ENCODE results near the gene ACSF3.

- TF ChIP-seq TCF4 (CRISPR knock-in tag; IDR thresholded peaks at IDR 0.05; ENCODE audit: borderline replicate concordance) (no peak), ZNF70 (CRISPR knock-in tag; IDR thresholded peaks at IDR 0.05) (no peak), ZNF565 (CRISPR knock-in tag; conservative IDR thresholded peaks at IDR 0.05; ENCODE audit: low read depth) (no peak), TOX (CRISPR knock-in tag; IDR thresholded peaks at IDR 0.05; ENCODE audit: borderline replicate concordance) (no peak), PATZ1 (CRISPR knock-in tag; IDR thresholded peaks at IDR 0.05; ENCODE audit: borderline replicate concordance) (no peak)
These were observed 6.3 kb downstream of the ACSF3 start for GRCh38 chr16:89099905-89100304.

All from SK-N-SH treated with all-trans-retinoic acid at 6 μM for 48 hours (cell line).